GM12878 (cell line): ENCODE data around the gene DNAJC11. TPM values are rescaled to one million over a fixed set of nuclear protein-coding genes. Genes with fewer than 3 reads are reported as not detected.

ENCODE experiments used
- ATF7 ChIP-seq: fragments of 450-650 bp; IDR thresholded peaks from 2 replicates; pipeline ENCODE4 v1.6.1; 2016; ENCODE audit warnings: low read depth, mild to moderate bottlenecking
- BCL11A ChIP-seq: IDR thresholded peaks from 2 replicates; pipeline ENCODE4 v1.6.1; 2011; ENCODE audit warnings: low read depth, low read length
- CHD2 ChIP-seq: IDR thresholded peaks from 2 replicates; pipeline ENCODE4 v1.6.1; 2011; ENCODE audit warnings: low read depth, low read length, improper control_type of control experiment, borderline replicate concordance
- CREM ChIP-seq: IDR thresholded peaks from 2 replicates; pipeline ENCODE4 v1.6.1; 2014; ENCODE audit warnings: antibody characterized with exemption, low read depth
- DPF2 ChIP-seq: fragments of 450-650 bp; IDR thresholded peaks from 2 replicates; pipeline ENCODE4 v1.6.1; 2017; ENCODE audit warnings: mild to moderate bottlenecking
- EED ChIP-seq: sonication (generic); IDR thresholded peaks from 2 replicates; pipeline ENCODE4 v1.6.1; 2016; ENCODE audit warnings: antibody characterized with exemption, low read depth
- ELK1 ChIP-seq: IDR thresholded peaks from 2 replicates; pipeline ENCODE4 v1.6.1; 2012; ENCODE audit warnings: low read depth, low read length, improper control_type of control experiment
- EZH2 ChIP-seq: IDR thresholded peaks from 2 replicates; pipeline ENCODE4 v1.6.1; 2012; ENCODE audit warnings: low read depth, mild to moderate bottlenecking, control low read depth, inconsistent platforms, low read length, borderline replicate concordance; ENCODE audit not compliant: control insufficient read depth
- FOS ChIP-seq: IDR thresholded peaks from 3 replicates; pipeline ENCODE4 v1.6.1; 2011; ENCODE audit warnings: borderline replicate concordance; ENCODE audit not compliant: insufficient read length; ENCODE audit errors: extremely low read depth
- GATAD2B ChIP-seq: fragments of 450-650 bp; conservative IDR thresholded peaks from 2 replicates; pipeline ENCODE4 v1.6.1; 2017; ENCODE audit warnings: low read depth, mild to moderate bottlenecking, moderate library complexity
- IRF5 ChIP-seq: fragments of 450-650 bp; IDR thresholded peaks from 2 replicates; pipeline ENCODE4 v1.6.1; 2017; ENCODE audit warnings: borderline replicate concordance
- JUND ChIP-seq: IDR thresholded peaks from 2 replicates; pipeline ENCODE4 v1.6.1; 2012; ENCODE audit warnings: low read depth, mild to moderate bottlenecking, low read length, improper control_type of control experiment, moderate library complexity
- MAX ChIP-seq: IDR thresholded peaks from 2 replicates; pipeline ENCODE4 v1.6.1; 2012; ENCODE audit warnings: low read depth, low read length, improper control_type of control experiment
- NFYA ChIP-seq: IDR thresholded peaks from 2 replicates; pipeline ENCODE4 v1.6.1; 2011; ENCODE audit warnings: low read depth, mild to moderate bottlenecking, low read length, improper control_type of control experiment, borderline replicate concordance
- NFYB ChIP-seq: IDR thresholded peaks from 2 replicates; pipeline ENCODE4 v1.6.1; 2011; ENCODE audit warnings: low read depth, mild to moderate bottlenecking, low read length, improper control_type of control experiment, moderate library complexity; ENCODE audit not compliant: insufficient read depth
- PAX5 ChIP-seq: IDR thresholded peaks from 2 replicates; pipeline ENCODE4 v1.6.1; 2011; ENCODE audit warnings: low read depth, low read length, borderline replicate concordance
- POLR2AphosphoS5 ChIP-seq: IDR thresholded peaks from 2 replicates; pipeline ENCODE4 v1.6.1; 2011; ENCODE audit warnings: mild to moderate bottlenecking, low read length, inconsistent platforms
- RUNX3 ChIP-seq: IDR thresholded peaks from 2 replicates; pipeline ENCODE4 v1.6.1; 2012; ENCODE audit warnings: low read length, inconsistent platforms
- SPI1 ChIP-seq: IDR thresholded peaks from 2 replicates; pipeline ENCODE4 v1.6.1; 2011; ENCODE audit warnings: low read depth, mild to moderate bottlenecking, low read length, moderate library complexity, borderline replicate concordance; ENCODE audit not compliant: insufficient read depth
- STAT3 ChIP-seq: IDR thresholded peaks from 2 replicates; pipeline ENCODE4 v1.6.1; 2011; ENCODE audit warnings: low read depth, low read length, improper control_type of control experiment
- TAF1 ChIP-seq: IDR thresholded peaks from 2 replicates; pipeline ENCODE4 v1.6.1; 2011; ENCODE audit warnings: mild to moderate bottlenecking, low read depth, low read length, borderline replicate concordance
- TBL1XR1 ChIP-seq: IDR thresholded peaks from 2 replicates; pipeline ENCODE4 v1.6.1; 2012; ENCODE audit warnings: low read depth, low read length, improper control_type of control experiment
- TCF7 ChIP-seq: IDR thresholded peaks from 2 replicates; pipeline ENCODE4 v1.6.1; 2014; ENCODE audit warnings: antibody characterized with exemption, borderline replicate concordance
- ZNF687 ChIP-seq: fragments of 450-650 bp; IDR thresholded peaks from 2 replicates; pipeline ENCODE4 v1.6.1; 2017; ENCODE audit warnings: mild to moderate bottlenecking, moderate library complexity
- polyA plus RNA-seq, 11 experiments: library from polyadenylated mRNA; depleted of rRNA in 4 of 11; unstranded in 6 of 11; stranded (reverse) in 5 of 11; fragments of >200 nt; fragmentation: Nextera tagmentation in 4 of 11; fragmentation: Illumina TruSeq in 1 of 11; extraction: Ambion mirVana in 4 of 11; extraction: Trizol in 1 of 11; gene quantifications; 1 replicate in 1 of 11; 2 replicates in 10 of 11; pipeline versions ENCODE4 v1.2.1 to v1.2.3, GENCODE V29; 2011 to 2016; ENCODE audit warnings: inconsistent platforms in 2 of 11, missing spikeins in 2 of 11, low read depth in 1 of 11
- total RNA-seq, 4 experiments: library from RNA; depleted of rRNA in 3 of 4; stranded (reverse); fragments of >200 nt in 3 of 4; fragmentation: Illumina TruSeq in 1 of 4; extraction: Trizol in 1 of 4; gene quantifications; 2 replicates each; pipeline versions ENCODE4 v1.2.1 to v1.2.3, GENCODE V29; 2013 to 2021

Gene DNAJC11
- total and polyA plus RNA-seq, 10 of the 15 experiments (the other 5 are each of a cell fraction or from before 2014, with no cell fraction given): 5.0 to 58.8 (median 39.5) TPM

- TF ChIP-seq IRF5: no peak
- no peak for TF ChIP-seq PAX5
- peak; percentile 23; the same call in 1 of the 2 replicates for TF ChIP-seq TAF1
- no peak for TF ChIP-seq TBL1XR1
- TF ChIP-seq TCF7: no peak
- no peak; the same call in 1 of the 2 replicates for TF ChIP-seq EED
- TF ChIP-seq MAX: no peak; the same call in 1 of the 2 replicates
- no peak for TF ChIP-seq STAT3
- TF ChIP-seq ELK1: no peak
- TF ChIP-seq SPI1: no peak
- no peak for TF ChIP-seq FOS
- TF ChIP-seq CHD2: no peak
- no peak for TF ChIP-seq NFYA
- TF ChIP-seq CREM: no peak
- no peak for TF ChIP-seq NFYB
- no peak for TF ChIP-seq POLR2AphosphoS5
- TF ChIP-seq BCL11A: no peak
- no peak for TF ChIP-seq EZH2
- TF ChIP-seq ATF7: no peak
- TF ChIP-seq RUNX3: peak; percentile 21
- peak; percentile 52 for TF ChIP-seq DPF2
- TF ChIP-seq ZNF687: no peak
- no peak for TF ChIP-seq JUND
- no peak; the same call in 1 of the 2 replicates for TF ChIP-seq GATAD2B
These were observed 98.9 kb downstream of the DNAJC11 start, which contains the start of gene KLHL21 (continued) for GRCh38 chr1:6602669-6603237.
